Activated CD8-positive, alpha-beta T cell treated with anti-CD3 and anti-CD28 coated beads for 36 hours (primary cell): ENCODE results near the gene FUT1. TPM values are rescaled to one million over a fixed set of nuclear protein-coding genes. Genes with fewer than 3 reads are reported as not detected.

ENCODE experiments used
- ATAC-seq: fragments of 200-7000 bp; cut with Tn5 transposase; one replicate; pipeline ENCODE4 v1.10.0; 2021; ENCODE audit warnings: mild to moderate bottlenecking, moderate library complexity
- CTCF ChIA-PET: fragments of 350-600 bp; sonication (Branson Sonifier 250); formaldehyde crosslinking; loops from one replicate; lab custom pipeline; 2021; ENCODE audit warnings: antibody characterized with exemption; lab: Charles Lee
- POLR2A ChIA-PET: fragments of 350-600 bp; sonication (Branson Sonifier 250); formaldehyde crosslinking; loops from one replicate; lab custom pipeline; 2021; ENCODE audit warnings: antibody characterized with exemption; lab: Charles Lee
- DNase-seq: peaks from one replicate; pipeline ENCODE4 v3.0.0-alpha.2; 2020
- H3K27ac Mint-ChIP-seq: one replicate; pipeline ENCODE4 v1.8.0; 2021; ENCODE audit warnings: mild to moderate bottlenecking, mixed read lengths
- H3K27me3 Mint-ChIP-seq: one replicate; pipeline ENCODE4 v1.8.0; 2021; ENCODE audit warnings: mixed read lengths
- H3K36me3 Mint-ChIP-seq: one replicate; pipeline ENCODE4 v1.8.0; 2021; ENCODE audit warnings: low read depth, mixed read lengths
- H3K4me1 Mint-ChIP-seq: one replicate; pipeline ENCODE4 v1.8.0; 2021; ENCODE audit warnings: low read depth, mixed read lengths
- H3K4me3 Mint-ChIP-seq: one replicate; pipeline ENCODE4 v1.8.0; 2021; ENCODE audit warnings: mild to moderate bottlenecking, moderate library complexity, mixed read lengths
- H3K9me3 Mint-ChIP-seq: one replicate; pipeline ENCODE4 v1.8.0; 2021; ENCODE audit warnings: mixed read lengths
- intact Hi-C: fragments of 100-400 bp; cut with micrococcal nuclease; formaldehyde crosslinking; loops from one replicate; pipeline ENCODE4 v1.10.0; 2022
- total RNA-seq, 2 experiments: library from RNA; stranded (reverse); gene quantifications; one replicate each; pipeline ENCODE4 v1.2.3, GENCODE V29; 2021
- TF ChIP-seq, protein P1 (sequence below): fragments of 200-600 bp; IDR thresholded peaks from one replicate; pipeline ENCODE4 v1.8.0; 2022; ENCODE audit warnings: antibody characterized with exemption, mild to moderate bottlenecking

The FUT1 gene
- total RNA-seq, 2 experiments from 2014 or later, result 0.09 to 0.11 TPM

DNA sequence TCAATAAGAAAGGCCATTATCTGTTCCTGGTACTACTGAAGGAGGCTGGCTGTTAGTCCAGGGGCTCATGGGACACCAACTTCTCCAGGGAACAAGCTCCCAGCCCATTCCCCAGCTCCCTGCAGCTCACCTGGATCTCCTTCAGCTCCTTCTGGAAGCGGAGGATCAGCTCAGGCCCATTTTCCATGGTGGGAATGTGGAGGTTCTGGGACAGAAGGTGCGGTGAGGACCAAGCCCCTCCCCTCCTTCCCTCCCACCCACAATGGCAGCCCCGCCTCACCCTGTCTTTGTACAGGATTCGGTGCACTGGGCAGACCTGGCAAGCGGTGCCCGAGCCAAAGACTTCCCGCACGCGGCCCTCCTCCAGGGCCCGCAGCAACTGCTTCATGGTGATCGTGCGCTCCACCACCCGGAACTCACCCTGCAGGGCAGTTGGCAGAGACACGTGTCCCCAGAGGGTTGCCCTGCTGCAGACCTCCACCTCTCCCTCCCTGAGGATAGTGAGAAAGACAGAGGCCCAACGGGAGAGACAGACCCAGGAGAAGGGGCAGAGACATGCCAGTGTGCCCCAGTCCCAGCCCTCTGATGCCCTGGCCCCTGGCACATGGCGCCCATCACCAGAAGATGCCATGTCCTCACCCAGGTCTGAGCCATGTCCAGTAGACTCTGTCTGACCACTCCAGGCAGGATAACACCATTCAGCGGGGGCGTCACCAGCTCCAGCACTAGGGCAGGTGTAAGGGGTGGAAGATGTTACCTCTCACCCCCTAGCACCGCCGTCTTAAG, 44.0 kb upstream of the FUT1 start:
- intact Hi-C loops, result loop anchor here (5.0 kb wide), 1 partner anchor 171 kb away; the partner anchor contains the start of gene FTL
- H3K9me3 Mint-ChIP-seq, result no peaks in the 10 kb centered on the region
- POLR2A ChIA-PET, result interaction anchor here (0.9 to 2.9 kb wide), 8 partner anchors 10 to 174 kb away, joined by 3 to 16 read pairs (median 5); partner anchors contain the start of genes BCAT2 and NUCB1
- CTCF ChIA-PET, result interaction anchor here (1.0 to 9.9 kb wide), 11 partner anchors 9 to 170 kb away, joined by 3 to 227 read pairs (median 6); partner anchors contain the start of genes BCAT2 and HSD17B14
- peaks cover 8% of the 10 kb centered on the region for H3K4me1 Mint-ChIP-seq
- no peaks in the 10 kb centered on the region for H3K27me3 Mint-ChIP-seq
- DNase-seq, result no peak
- no peak overlapping the region for H3K4me3 Mint-ChIP-seq
- no peak for ATAC-seq
- H3K27ac Mint-ChIP-seq, result no peak overlapping the region
- TF ChIP-seq, protein P1, sequence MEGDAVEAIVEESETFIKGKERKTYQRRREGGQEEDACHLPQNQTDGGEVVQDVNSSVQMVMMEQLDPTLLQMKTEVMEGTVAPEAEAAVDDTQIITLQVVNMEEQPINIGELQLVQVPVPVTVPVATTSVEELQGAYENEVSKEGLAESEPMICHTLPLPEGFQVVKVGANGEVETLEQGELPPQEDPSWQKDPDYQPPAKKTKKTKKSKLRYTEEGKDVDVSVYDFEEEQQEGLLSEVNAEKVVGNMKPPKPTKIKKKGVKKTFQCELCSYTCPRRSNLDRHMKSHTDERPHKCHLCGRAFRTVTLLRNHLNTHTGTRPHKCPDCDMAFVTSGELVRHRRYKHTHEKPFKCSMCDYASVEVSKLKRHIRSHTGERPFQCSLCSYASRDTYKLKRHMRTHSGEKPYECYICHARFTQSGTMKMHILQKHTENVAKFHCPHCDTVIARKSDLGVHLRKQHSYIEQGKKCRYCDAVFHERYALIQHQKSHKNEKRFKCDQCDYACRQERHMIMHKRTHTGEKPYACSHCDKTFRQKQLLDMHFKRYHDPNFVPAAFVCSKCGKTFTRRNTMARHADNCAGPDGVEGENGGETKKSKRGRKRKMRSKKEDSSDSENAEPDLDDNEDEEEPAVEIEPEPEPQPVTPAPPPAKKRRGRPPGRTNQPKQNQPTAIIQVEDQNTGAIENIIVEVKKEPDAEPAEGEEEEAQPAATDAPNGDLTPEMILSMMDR, result no peak
- no peaks in the 10 kb centered on the region for H3K36me3 Mint-ChIP-seq

GRCh38 chr19:48795685-48796070, 43.2 kb upstream of the FUT1 start:
- intact Hi-C loops, result loop anchor here (2.0 to 5.0 kb wide), 2 partner anchors 39 to 172 kb away; partner anchors contain the start of gene FTL
- CTCF ChIA-PET, result interaction anchor here (0.6 to 9.9 kb wide), 27 partner anchors 8 to 204 kb away, joined by 3 to 227 read pairs (median 6); partner anchors contain the start of genes BCAT2, GYS1, HSD17B14 and PPP1R15A
- ATAC-seq (no peak), DNase-seq (no peak)
- H3K27me3 Mint-ChIP-seq, result no peaks in the 10 kb centered on the region
- H3K9me3 Mint-ChIP-seq, result no peaks in the 10 kb centered on the region
- peaks cover 8% of the 10 kb centered on the region for H3K4me1 Mint-ChIP-seq
- H3K4me3 Mint-ChIP-seq, result peak overlapping the region; percentile 81
- TF ChIP-seq, protein P1, result no peak
- POLR2A ChIA-PET, result interaction anchor here (0.5 to 2.9 kb wide), 10 partner anchors 11 to 353 kb away, joined by 3 to 16 read pairs (median 5); partner anchors contain the start of genes BCAT2, NUCB1 and PPP1R15A
- no peaks in the 10 kb centered on the region for H3K36me3 Mint-ChIP-seq
- peak overlapping the region; percentile 93 for H3K27ac Mint-ChIP-seq

- Mint-ChIP-seq H3K27me3 (no peaks in the 10 kb centered on the region), H3K4me3 (peak overlapping the region; percentile 81), H3K27ac (peak overlapping the region; percentile 93), H3K4me1 (peaks cover 8% of the 10 kb centered on the region), H3K9me3 (no peaks in the 10 kb centered on the region), H3K36me3 (no peaks in the 10 kb centered on the region)
- DNase-seq (peak; percentile 90), ATAC-seq (peak; percentile 99)
- ChIA-PET CTCF (interaction anchor here (0.6 to 9.9 kb wide), 27 partner anchors 8 to 204 kb away, joined by 3 to 227 read pairs (median 6); partner anchors contain the start of genes BCAT2, GYS1, HSD17B14 and PPP1R15A), POLR2A (interaction anchor here (0.5 to 2.9 kb wide), 11 partner anchors 11 to 353 kb away, joined by 3 to 16 read pairs (median 3); partner anchors contain the start of genes BCAT2, HSD17B14 and PPP1R15A)
- intact Hi-C loops, result loop anchor here (2.0 to 5.0 kb wide), 2 partner anchors 40 to 172 kb away; partner anchors contain the start of gene FTL
- TF ChIP-seq, protein P1, result peak; percentile 99
Observed at GRCh38 chr19:48795055-48795684, 42.7 kb upstream of the FUT1 start.

- POLR2A ChIA-PET, result interaction anchor here (1.2 to 2.4 kb wide), 3 partner anchors 12 to 173 kb away, joined by 3 to 9 read pairs (median 6); partner anchors contain the start of gene HSD17B14
Observed at GRCh38 chr19:48794291-48794690, 41.9 kb upstream of the FUT1 start.

More at GRCh38 chr19:48794291-48794690, 41.9 kb upstream of the FUT1 start:
- Mint-ChIP-seq H3K4me3 (no peak overlapping the region), H3K36me3 (no peaks in the 10 kb centered on the region), H3K27me3 (no peaks in the 10 kb centered on the region), H3K4me1 (peaks cover 8% of the 10 kb centered on the region), H3K27ac (no peak overlapping the region), H3K9me3 (no peaks in the 10 kb centered on the region)
- DNase-seq (no peak), ATAC-seq (no peak)
- TF ChIP-seq, protein P1, result no peak
- intact Hi-C loops, result loop anchor here (2.0 kb wide), 1 partner anchor 41 kb away; no protein-coding TSS in a partner anchor
- CTCF ChIA-PET, result interaction anchor here (0.8 to 9.9 kb wide), 7 partner anchors 11 to 176 kb away, joined by 4 to 227 read pairs (median 12); partner anchors contain the start of genes BCAT2 and HSD17B14
